Type B pancreatic cell (in vitro differentiated cells): ENCODE measurements around the gene BCL11B. TPM values are rescaled to one million over a fixed set of nuclear protein-coding genes. Genes with fewer than 3 reads are reported as not detected.

Experiments
- DNase-seq: peaks from one replicate; pipeline ENCODE4 v3.0.0; 2021; ENCODE audit warnings: mixed read lengths; ENCODE audit not compliant: unreplicated experiment; ENCODE audit errors: extremely low spot score
- H3K27ac Mint-ChIP-seq: 2 replicates; pipeline ENCODE4 v1.8.0; 2021; ENCODE audit warnings: mild to moderate bottlenecking, mixed read lengths
- H3K27me3 Mint-ChIP-seq: 2 replicates; pipeline ENCODE4 v1.8.0; 2021; ENCODE audit warnings: mixed read lengths
- H3K36me3 Mint-ChIP-seq: 2 replicates; pipeline ENCODE4 v1.8.0; 2021; ENCODE audit warnings: mixed read lengths
- H3K4me1 Mint-ChIP-seq: one replicate; pipeline ENCODE4 v1.8.0; 2021; ENCODE audit warnings: mixed read lengths; ENCODE audit not compliant: unreplicated experiment
- H3K4me3 Mint-ChIP-seq: 2 replicates; pipeline ENCODE4 v1.8.0; 2021; ENCODE audit warnings: mild to moderate bottlenecking, mixed read lengths
- H3K9me3 Mint-ChIP-seq: 2 replicates; pipeline ENCODE4 v1.8.0; 2021; ENCODE audit warnings: mixed read lengths
- CTCF ChIP-seq: fragments of 200-600 bp; sonication (generic); conservative IDR thresholded peaks from 2 replicates; pipeline ENCODE4 v1.5.0; 2021; ENCODE audit warnings: antibody characterized with exemption, mild to moderate bottlenecking
- total RNA-seq: library from RNA; stranded (reverse); gene quantifications from 2 replicates; pipeline ENCODE4 v1.2.1, GENCODE V29; 2021; ENCODE audit warnings: low replicate concordance

BCL11B gene
- total RNA-seq, 1 donor from 2014 or later: 11.4 TPM

- no peak overlapping the region for H3K4me3 Mint-ChIP-seq
- H3K27me3 Mint-ChIP-seq: peaks cover 10% of the 10 kb centered on the region
- peaks cover 4% of the 10 kb centered on the region for H3K36me3 Mint-ChIP-seq
- no peak overlapping the region for H3K27ac Mint-ChIP-seq
- no peak for TF ChIP-seq CTCF
- H3K9me3 Mint-ChIP-seq: no peaks in the 10 kb centered on the region
- DNase-seq: no peak
- peaks cover 57% of the 10 kb centered on the region for H3K4me1 Mint-ChIP-seq
Measured at GRCh38 chr14:99236386-99237138, 35.4 kb downstream of the BCL11B start.

- Mint-ChIP-seq H3K36me3 (peaks cover 4% of the 10 kb centered on the region), H3K27me3 (peaks cover 10% of the 10 kb centered on the region), H3K9me3 (no peaks in the 10 kb centered on the region), H3K27ac (peak overlapping the region; percentile 88), H3K4me3 (peak overlapping the region; percentile 92), H3K4me1 (peaks cover 50% of the 10 kb centered on the region)
- no peak for TF ChIP-seq CTCF
- no peak for DNase-seq
Measured at GRCh38 chr14:99235582-99236320, 36.2 kb downstream of the BCL11B start.

- H3K4me1 Mint-ChIP-seq: peaks cover 46% of the 10 kb centered on the region
- no peak for TF ChIP-seq CTCF
- H3K4me3 Mint-ChIP-seq: peak overlapping the region; percentile 92
- H3K9me3 Mint-ChIP-seq: no peaks in the 10 kb centered on the region
- H3K27me3 Mint-ChIP-seq: peaks cover 10% of the 10 kb centered on the region
- DNase-seq: no peak
- peak overlapping the region; percentile 88 for H3K27ac Mint-ChIP-seq
- H3K36me3 Mint-ChIP-seq: peaks cover 4% of the 10 kb centered on the region
Measured at GRCh38 chr14:99234961-99235571, 36.9 kb downstream of the BCL11B start.

- Mint-ChIP-seq H3K9me3 (no peaks in the 10 kb centered on the region), H3K27me3 (peaks cover 6% of the 10 kb centered on the region), H3K4me1 (peaks cover 46% of the 10 kb centered on the region), H3K36me3 (peaks cover 5% of the 10 kb centered on the region), H3K27ac (no peak overlapping the region), H3K4me3 (peak overlapping the region; percentile 67)
- no peak for TF ChIP-seq CTCF
- DNase-seq: no peak
Measured at GRCh38 chr14:99234355-99234754, 37.6 kb downstream of the BCL11B start.

- Mint-ChIP-seq H3K27me3 (no peaks in the 10 kb centered on the region), H3K36me3 (peaks cover 10% of the 10 kb centered on the region), H3K27ac (peak overlapping the region; percentile 34), H3K4me3 (peak overlapping the region; percentile 11), H3K9me3 (no peaks in the 10 kb centered on the region), H3K4me1 (peaks cover 47% of the 10 kb centered on the region)
- DNase-seq: no peak
- no peak for TF ChIP-seq CTCF
Measured at GRCh38 chr14:99233222-99234035, 38.6 kb downstream of the BCL11B start.
